Measurements from ENCODE around the gene SPECC1L. TPM values are rescaled to one million over a fixed set of nuclear protein-coding genes. Genes with fewer than 3 reads are reported as not detected.

Gene SPECC1L
- total RNA-seq, 2 donors from 2014 or later = 23.1 to 26.0 TPM

GRCh38 chr22:24420977-24421343, 150.3 kb downstream of the SPECC1L start:
- intact Hi-C loops (cut with DNase I) = no loop called here
- peaks cover 14% of the 10 kb centered on the region for H3K4me1 ChIP-seq
- 54 to 62% methylated on average over 3 to 10 of the region's 11 CpGs for WGBS, 2 donors

GRCh38 chr22:24421428-24421931, 150.8 kb downstream of the SPECC1L start:
- Histone ChIP-seq H3K4me1 (peaks cover 14% of the 10 kb centered on the region), H3K36me3 (replicated peaks in 1 of 2; ENCODE audit: insufficient read depth in 1 of 2, low read depth in 2 of 2) (no peaks in the 10 kb centered on the region), H3K27ac (no peak overlapping the region), H3K9me3 (no peaks in the 10 kb centered on the region), H3K27me3 (peaks cover 0 to 8% of the 10 kb centered on the region in 2 donors), H3K4me3 (no peak overlapping the region)
- DNase-seq = no peak
- TF ChIP-seq POLR2A (IDR thresholded peaks at IDR 0.05) = no peak
- TF ChIP-seq, protein P1, sequence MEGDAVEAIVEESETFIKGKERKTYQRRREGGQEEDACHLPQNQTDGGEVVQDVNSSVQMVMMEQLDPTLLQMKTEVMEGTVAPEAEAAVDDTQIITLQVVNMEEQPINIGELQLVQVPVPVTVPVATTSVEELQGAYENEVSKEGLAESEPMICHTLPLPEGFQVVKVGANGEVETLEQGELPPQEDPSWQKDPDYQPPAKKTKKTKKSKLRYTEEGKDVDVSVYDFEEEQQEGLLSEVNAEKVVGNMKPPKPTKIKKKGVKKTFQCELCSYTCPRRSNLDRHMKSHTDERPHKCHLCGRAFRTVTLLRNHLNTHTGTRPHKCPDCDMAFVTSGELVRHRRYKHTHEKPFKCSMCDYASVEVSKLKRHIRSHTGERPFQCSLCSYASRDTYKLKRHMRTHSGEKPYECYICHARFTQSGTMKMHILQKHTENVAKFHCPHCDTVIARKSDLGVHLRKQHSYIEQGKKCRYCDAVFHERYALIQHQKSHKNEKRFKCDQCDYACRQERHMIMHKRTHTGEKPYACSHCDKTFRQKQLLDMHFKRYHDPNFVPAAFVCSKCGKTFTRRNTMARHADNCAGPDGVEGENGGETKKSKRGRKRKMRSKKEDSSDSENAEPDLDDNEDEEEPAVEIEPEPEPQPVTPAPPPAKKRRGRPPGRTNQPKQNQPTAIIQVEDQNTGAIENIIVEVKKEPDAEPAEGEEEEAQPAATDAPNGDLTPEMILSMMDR (IDR thresholded peaks at IDR 0.05) = peak in 2 of 7 experiments; percentile 11 to 19
- intact Hi-C loops (cut with DNase I) = no loop called here
- no peak for ATAC-seq
- 36 to 41% methylated on average over 8 to 9 of the region's 9 CpGs for WGBS, 2 donors

More at GRCh38 chr22:24420977-24421343, 150.3 kb downstream of the SPECC1L start:
- H3K9me3 ChIP-seq = no peaks in the 10 kb centered on the region
- no peak for TF ChIP-seq POLR2A (IDR thresholded peaks at IDR 0.05)
- TF ChIP-seq, protein P1 (IDR thresholded peaks at IDR 0.05) = no peak
- H3K4me3 ChIP-seq = no peak overlapping the region
- no peak for DNase-seq
- H3K27me3 ChIP-seq = peaks cover 0 to 8% of the 10 kb centered on the region in 2 donors
- no peaks in the 10 kb centered on the region for H3K36me3 ChIP-seq (replicated peaks in 1 of 2; ENCODE audit: insufficient read depth in 1 of 2, low read depth in 2 of 2)
- H3K27ac ChIP-seq = no peak overlapping the region
- no peak for ATAC-seq

DNA sequence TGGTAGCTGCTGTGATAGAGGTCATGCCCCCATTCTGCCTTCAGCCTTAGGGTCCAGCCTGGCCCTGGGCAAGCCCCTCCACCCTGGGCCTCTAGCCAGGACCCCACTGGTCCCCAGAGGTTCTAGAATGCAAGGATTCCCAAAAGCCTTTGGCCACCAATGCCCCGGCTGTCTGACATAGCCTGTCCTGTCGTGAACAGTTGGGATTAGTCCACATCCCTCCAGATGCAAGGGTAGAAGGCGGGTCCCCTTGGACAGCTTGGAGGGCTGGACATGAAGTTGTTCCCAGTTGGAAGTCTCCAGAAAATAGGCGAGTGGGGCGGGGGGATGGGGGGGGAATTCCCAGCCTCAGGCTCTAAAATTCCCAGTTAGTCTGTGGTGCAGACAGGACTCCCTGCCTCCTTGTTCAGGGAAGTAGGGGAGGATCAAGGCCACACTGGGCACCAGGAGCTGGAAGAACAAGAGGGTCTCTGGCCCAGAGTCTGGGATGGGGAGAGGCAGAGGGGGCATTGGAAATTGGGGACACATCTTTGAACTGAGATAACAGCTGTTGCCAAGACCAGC, 151.6 kb downstream of the SPECC1L start:
- Histone ChIP-seq H3K4me3 (no peak overlapping the region), H3K9me3 (no peaks in the 10 kb centered on the region), H3K4me1 (peaks cover 14% of the 10 kb centered on the region), H3K36me3 (replicated peaks in 1 of 2; ENCODE audit: insufficient read depth in 1 of 2, low read depth in 2 of 2) (no peaks in the 10 kb centered on the region), H3K27ac (no peak overlapping the region), H3K27me3 (peaks cover 0 to 8% of the 10 kb centered on the region in 2 donors)
- DNase-seq (no peak), ATAC-seq (no peak)
- TF ChIP-seq, protein P1 (IDR thresholded peaks at IDR 0.05) = no peak
- TF ChIP-seq POLR2A (IDR thresholded peaks at IDR 0.05) = no peak
- intact Hi-C loops (cut with DNase I) = no loop called here
- WGBS, 2 donors = 67 to 82% methylated on average over 5 of the region's 5 CpGs

- DNase-seq (peak; percentile 42 to 60 (median 57)), ATAC-seq (peak; percentile 65)
- peaks cover 14% of the 10 kb centered on the region for H3K4me1 ChIP-seq
- H3K9me3 ChIP-seq = no peaks in the 10 kb centered on the region
- H3K27ac ChIP-seq = no peak overlapping the region
- no peak overlapping the region for H3K4me3 ChIP-seq
- no peak for TF ChIP-seq POLR2A (IDR thresholded peaks at IDR 0.05)
- TF ChIP-seq, protein P1 (IDR thresholded peaks at IDR 0.05) = peak; percentile 35 to 96 (median 83)
- intact Hi-C loops (cut with DNase I) = no loop called here
- H3K36me3 ChIP-seq (replicated peaks in 1 of 2; ENCODE audit: insufficient read depth in 1 of 2, low read depth in 2 of 2) = no peaks in the 10 kb centered on the region
- 2 to 13% methylated on average over 3 to 52 of the region's 56 CpGs for WGBS, 2 donors
- H3K27me3 ChIP-seq = peaks cover 0 to 8% of the 10 kb centered on the region in 2 donors
These were observed 152.9 kb downstream of the SPECC1L start for GRCh38 chr22:24423519-24424000.

All from body of pancreas (tissue), 4 donors.